Transverse colon (tissue), 4 donors: ENCODE results near the gene SLC24A3. TPM values are rescaled to one million over a fixed set of nuclear protein-coding genes. Genes with fewer than 3 reads are reported as not detected.

Source experiments
- DNase-seq: peaks from one replicate; pipeline ENCODE4 v3.0.0-alpha.2; 2019
- H3K27ac ChIP-seq, 4 donors: fragments of 200-600 bp; sonication (generic); 2 replicates each; pipeline ENCODE4 v1.5.1; 2016 to 2018; ENCODE audit warnings: inconsistent platforms in 4 of 4
- H3K27me3 ChIP-seq: fragments of 200-600 bp; sonication (generic); 2 replicates; pipeline ENCODE4 v1.5.1; 2017; ENCODE audit warnings: inconsistent platforms
- H3K36me3 ChIP-seq, 4 donors: fragments of 200-600 bp; sonication (generic); 2 replicates each; pipeline ENCODE4 v1.5.1; 2017 to 2019; ENCODE audit warnings: inconsistent platforms in 4 of 4
- H3K4me1 ChIP-seq, 4 donors: fragments of 200-600 bp; sonication (generic); 2 replicates each; pipeline ENCODE4 v1.5.1; 2017 to 2020; ENCODE audit warnings: inconsistent platforms in 4 of 4
- H3K4me3 ChIP-seq, 4 donors: fragments of 200-600 bp; sonication (generic); 1 replicate in 1 of 4; 2 replicates in 3 of 4; pipeline versions ENCODE4 v1.5.1 to v1.6.1; 2017 to 2019; ENCODE audit warnings: inconsistent platforms in 4 of 4
- H3K9me3 ChIP-seq, 2 donors: fragments of 200-600 bp; sonication (generic); 2 replicates each; pipeline ENCODE4 v1.5.1; 2017 to 2019; ENCODE audit warnings: inconsistent platforms in 2 of 2
- CTCF ChIP-seq, 5 experiments: fragments of 200-600 bp in 3 of 5; fragments of 450-650 bp in 2 of 5; sonication (generic) in 3 of 5; IDR thresholded peaks; 1 replicate in 2 of 5; 2 replicates in 3 of 5; pipeline ENCODE4 v1.5.1; 2016 to 2017; ENCODE audit warnings: antibody characterized with exemption in 5 of 5, inconsistent platforms in 3 of 5, mild to moderate bottlenecking in 2 of 5, moderate library complexity in 1 of 5
- EP300 ChIP-seq: sonication (generic); formaldehyde crosslinking; IDR thresholded peaks from one replicate; pipeline ENCODE4 v1.6.1; 2017; ENCODE audit warnings: antibody characterized with exemption, low read depth
- POLR2A ChIP-seq: fragments of 450-650 bp; IDR thresholded peaks from one replicate; pipeline ENCODE4 v1.6.1; 2016; ENCODE audit warnings: antibody characterized with exemption, mild to moderate bottlenecking, moderate library complexity
- POLR2AphosphoS5 ChIP-seq, 3 donors: sonication (generic); formaldehyde crosslinking; IDR thresholded peaks; one replicate each; pipeline ENCODE4 v1.6.1; 2016; ENCODE audit warnings: antibody characterized with exemption in 3 of 3
- WGBS, 2 donors: methylation state at CpG; one replicate each; pipeline ENCODE4 v1.1.5; 2018; ENCODE audit warnings: low coverage in 1 of 2; 5-methylcytosine and 5-hydroxymethylcytosine counted together
- in situ Hi-C, 4 donors: fragments of 200-750 bp; cut with MboI; loops; one replicate each; pipeline versions ENCODE4 v1.15.0 to v1.15.1; 2017; ENCODE audit warnings: low sequenced_read_pairs in 3 of 4, low pct_ligation_motif_present in 1 of 4, low pct_unique_long_range_greater_than_20kb in 1 of 4
- intact Hi-C: fragments of 100-400 bp; cut with DNase I; formaldehyde crosslinking; loops from one replicate; pipeline ENCODE4 v1.15.1; 2023; ENCODE audit warnings: low total_unique reads
- total RNA-seq, 4 donors: library from RNA; depleted of rRNA; stranded (reverse); fragments of >200 nt; gene quantifications; one replicate each; pipeline ENCODE4 v1.1.0, GENCODE V29; 2016

The SLC24A3 gene
- total RNA-seq, 4 donors from 2014 or later = 4.4 to 6.7 (median 4.6) TPM

GRCh38 chr20:19284400-19285178 lies 72.1 kb downstream of the SLC24A3 start:
- Histone ChIP-seq H3K9me3 (no peaks in the 10 kb centered on the region), H3K36me3 (no peaks in the 10 kb centered on the region), H3K4me1 (peaks cover 0 to 10% (median 3%) of the 10 kb centered on the region in 4 donors), H3K4me3 (no peak overlapping the region), H3K27me3 (no peaks in the 10 kb centered on the region), H3K27ac (peak overlapping the region in 3 of 4 donors; percentile 19 to 50 (median 28))
- no peak for DNase-seq
- in situ Hi-C loops (no loop called here), intact Hi-C loops (loop anchor here (2.0 kb wide), 1 partner anchor 78 kb away; no protein-coding TSS in a partner anchor)
- TF ChIP-seq POLR2A (no peak), POLR2AphosphoS5 (IDR thresholded peaks at IDR 0.05) (peak; percentile 14 to 44 (median 25))
- 53% methylated on average over 3 of the region's 3 CpGs; no CpG with 5 or more reads in 1 of the 2 donors for WGBS, 2 donors

DNA sequence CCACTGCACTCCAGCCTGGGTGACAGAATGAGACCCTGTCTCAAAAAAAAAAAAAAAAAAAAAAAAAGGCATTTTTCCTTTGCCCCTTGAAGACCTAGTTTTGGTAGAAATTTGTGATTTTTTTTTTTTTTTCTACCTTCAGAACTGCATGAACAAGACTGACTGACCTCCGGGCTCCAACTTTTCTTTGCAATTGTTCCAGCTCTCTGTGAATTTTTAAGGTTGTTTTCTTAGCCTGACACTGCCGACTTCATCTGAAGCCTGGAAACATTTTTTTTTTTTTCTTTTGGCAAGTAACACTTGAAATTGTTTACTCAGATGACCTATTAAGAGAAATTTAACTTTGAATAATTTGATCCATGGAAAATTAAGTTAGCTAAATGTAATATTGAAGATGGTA lies 73.0 kb downstream of the SLC24A3 start:
- peaks cover 0 to 10% (median 3%) of the 10 kb centered on the region in 4 donors for H3K4me1 ChIP-seq
- peak overlapping the region in 2 of 4 donors; percentile 19 to 50 for H3K27ac ChIP-seq
- no peak overlapping the region for H3K4me3 ChIP-seq
- no peaks in the 10 kb centered on the region for H3K27me3 ChIP-seq
- no peaks in the 10 kb centered on the region for H3K9me3 ChIP-seq
- in situ Hi-C loops = no loop called here
- no peaks in the 10 kb centered on the region for H3K36me3 ChIP-seq
- intact Hi-C loops = loop anchor here (2.0 kb wide), 1 partner anchor 79 kb away; no protein-coding TSS in a partner anchor
- TF ChIP-seq EP300 (no peak), POLR2A (no peak), CTCF (IDR thresholded peaks at IDR 0.05) (no peak), POLR2AphosphoS5 (IDR thresholded peaks at IDR 0.05) (no peak)
- DNase-seq = no peak
- 57 to 60% methylated on average over 2 of the region's 2 CpGs for WGBS, 2 donors

GRCh38 chr20:19288061-19288460 lies 75.6 kb downstream of the SLC24A3 start:
- H3K4me1 ChIP-seq = peaks cover 0 to 10% (median 6%) of the 10 kb centered on the region in 4 donors
- in situ Hi-C loops (no loop called here), intact Hi-C loops (loop anchor here (1.0 kb wide), 1 partner anchor 41 kb away; no protein-coding TSS in a partner anchor)
- TF ChIP-seq POLR2A (no peak), EP300 (no peak), POLR2AphosphoS5 (IDR thresholded peaks at IDR 0.05) (no peak), CTCF (IDR thresholded peaks at IDR 0.05) (no peak)
- WGBS, 2 donors = 52% methylated on average over 2 of the region's 2 CpGs; no CpG with 5 or more reads in 1 of the 2 donors
- H3K27me3 ChIP-seq = no peaks in the 10 kb centered on the region
- no peaks in the 10 kb centered on the region for H3K9me3 ChIP-seq
- no peaks in the 10 kb centered on the region for H3K36me3 ChIP-seq
- no peak overlapping the region for H3K4me3 ChIP-seq
- H3K27ac ChIP-seq = peak overlapping the region; percentile 4 to 57 (median 22)
- DNase-seq = no peak

GRCh38 chr20:19288636-19289035 lies 76.2 kb downstream of the SLC24A3 start:
- no peak overlapping the region for H3K4me3 ChIP-seq
- TF ChIP-seq EP300 (no peak), CTCF (IDR thresholded peaks at IDR 0.05) (no peak)
- WGBS, 2 donors = 13 to 26% methylated on average over 3 of the region's 3 CpGs
- H3K27me3 ChIP-seq = no peaks in the 10 kb centered on the region
- H3K4me1 ChIP-seq = peaks cover 0 to 10% (median 6%) of the 10 kb centered on the region in 4 donors
- H3K27ac ChIP-seq = peak overlapping the region; percentile 4 to 57 (median 22)
- H3K36me3 ChIP-seq = no peaks in the 10 kb centered on the region
- in situ Hi-C loops = no loop called here
- no peaks in the 10 kb centered on the region for H3K9me3 ChIP-seq
- DNase-seq = no peak
- intact Hi-C loops = loop anchor here (1.0 kb wide), 1 partner anchor 41 kb away; no protein-coding TSS in a partner anchor
